ENCODE measurements around the gene CCNL2.
A peak's percentile ranks its signal among the peaks of the same experiment; 100 is the strongest.
"Not testable (repeated sequence)": the region's sequence is repeated elsewhere in the genome, so short reads cannot be mapped to it uniquely, and the experiment has no call there.

Gene CCNL2

GRCh38 chr1:1373051-1373814 lies 25.9 kb downstream of the CCNL2 start:
- no peak for DNase-seq (ENCODE audit: low read depth)

- no peak for DNase-seq (ENCODE audit: low read depth)
These were observed 27.1 kb downstream of the CCNL2 start for GRCh38 chr1:1371746-1372711.

GRCh38 chr1:1371364-1371745 lies 27.8 kb downstream of the CCNL2 start:
- no peak for DNase-seq (ENCODE audit: low read depth)

GRCh38 chr1:1370771-1371300 lies 28.3 kb downstream of the CCNL2 start:
- no peak for DNase-seq (ENCODE audit: low read depth)

- DNase-seq (ENCODE audit: low read depth), result not testable (repeated sequence)
These were observed 29.0 kb downstream of the CCNL2 start for GRCh38 chr1:1370094-1370493.

GRCh38 chr1:1367315-1367714 lies 31.8 kb downstream of the CCNL2 start:
- no peak for DNase-seq (ENCODE audit: low read depth)

- DNase-seq (ENCODE audit: low read depth), result no peak
These were observed 32.5 kb downstream of the CCNL2 start for GRCh38 chr1:1366699-1367066.

GRCh38 chr1:1365875-1366698 lies 33.0 kb downstream of the CCNL2 start:
- DNase-seq (ENCODE audit: low read depth), result no peak

GRCh38 chr1:1364266-1364665 lies 34.9 kb downstream of the CCNL2 start:
- DNase-seq (ENCODE audit: low read depth), result no peak

GRCh38 chr1:1361982-1362423 lies 37.1 kb downstream of the CCNL2 start:
- DNase-seq (ENCODE audit: low read depth), result peak; percentile 71

- no peak for DNase-seq (ENCODE audit: low read depth)
These were observed 37.7 kb downstream of the CCNL2 start for GRCh38 chr1:1361233-1361981.

- peak; percentile 93 for DNase-seq (ENCODE audit: low read depth)
These were observed 38.5 kb downstream of the CCNL2 start for GRCh38 chr1:1360506-1361169.

- no peak for DNase-seq (ENCODE audit: low read depth)
These were observed 39.3 kb downstream of the CCNL2 start for GRCh38 chr1:1359664-1360468.

GRCh38 chr1:1359308-1359663 lies 39.8 kb downstream of the CCNL2 start:
- DNase-seq (ENCODE audit: low read depth), result no peak

GRCh38 chr1:1358433-1359271 lies 40.5 kb downstream of the CCNL2 start, which contains the start of gene MXRA8:
Gene MXRA8, minus strand, starts transcription at chr1:1358555. Its CDS starts 51 bp downstream, at chr1:1358504.
- DNase-seq (ENCODE audit: low read depth), result peak; percentile 77

GRCh38 chr1:1357871-1358432 lies 41.2 kb downstream of the CCNL2 start:
- no peak for DNase-seq (ENCODE audit: low read depth)

- DNase-seq (ENCODE audit: low read depth), result no peak
These were observed 42.2 kb downstream of the CCNL2 start for GRCh38 chr1:1356796-1357401.

Measured in GM04503 (cell line).